Astrocyte of the spinal cord (primary cell): Measurements from ENCODE around the gene LBH.

ENCODE experiments used
- DNase-seq: peaks from one replicate; pipeline ENCODE4 v3.0.0; 2011; ENCODE audit warnings: low read depth, low spot score
- H3K4me3 ChIP-seq: 2 replicates; pipeline ENCODE4 v1.5.1; 2011; ENCODE audit warnings: low read depth, mild to moderate bottlenecking, low read length, moderate library complexity
- CTCF ChIP-seq: IDR thresholded peaks from 2 replicates; pipeline ENCODE4 v1.5.1; 2012; ENCODE audit warnings: low read depth, mild to moderate bottlenecking, low read length, inconsistent platforms
- in situ Hi-C: cut with HindIII; loops from 2 replicates; pipeline ENCODE4 v1.10.0; 2017; ENCODE audit warnings: low sequenced_read_pairs

The LBH gene

DNA sequence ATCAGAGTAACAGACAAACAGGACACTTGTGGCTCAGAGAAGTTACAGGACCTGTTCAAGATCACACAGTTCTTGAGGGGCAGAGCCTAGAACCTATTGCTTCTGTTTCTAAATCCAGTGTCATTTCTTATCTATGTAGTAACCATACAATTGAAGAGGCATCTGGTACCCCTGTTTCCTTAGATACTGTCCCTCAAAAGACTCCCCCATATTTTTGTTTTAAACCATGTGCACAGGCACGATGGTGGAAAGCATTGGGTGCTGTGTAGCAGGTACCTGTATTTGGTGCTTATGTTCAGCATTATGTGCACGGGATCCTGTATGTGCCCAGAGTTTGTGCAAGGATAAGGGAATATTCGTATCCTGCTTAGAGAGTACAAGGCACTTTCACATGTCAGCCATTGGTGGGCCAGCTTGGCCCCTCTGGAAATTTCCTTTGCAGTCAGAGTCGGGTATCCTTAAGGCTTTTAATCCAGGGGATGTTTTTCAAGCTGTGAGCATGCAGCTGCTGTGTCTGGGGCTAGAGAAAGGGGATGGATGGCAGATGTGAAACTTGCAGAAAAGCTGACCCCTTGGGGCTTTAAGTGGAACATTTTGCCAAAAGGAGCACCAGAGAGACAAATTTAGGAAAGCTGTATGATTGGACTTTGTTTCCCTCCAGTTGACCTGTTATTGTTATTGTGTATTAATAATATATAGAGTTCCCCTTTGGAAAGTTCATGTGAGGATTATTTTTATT is 2.1 kb downstream of the LBH start:
- H3K4me3 ChIP-seq: peak overlapping the region; percentile 61
- in situ Hi-C loops: no loop called here
- DNase-seq: no peak
- TF ChIP-seq CTCF: no peak

DNA sequence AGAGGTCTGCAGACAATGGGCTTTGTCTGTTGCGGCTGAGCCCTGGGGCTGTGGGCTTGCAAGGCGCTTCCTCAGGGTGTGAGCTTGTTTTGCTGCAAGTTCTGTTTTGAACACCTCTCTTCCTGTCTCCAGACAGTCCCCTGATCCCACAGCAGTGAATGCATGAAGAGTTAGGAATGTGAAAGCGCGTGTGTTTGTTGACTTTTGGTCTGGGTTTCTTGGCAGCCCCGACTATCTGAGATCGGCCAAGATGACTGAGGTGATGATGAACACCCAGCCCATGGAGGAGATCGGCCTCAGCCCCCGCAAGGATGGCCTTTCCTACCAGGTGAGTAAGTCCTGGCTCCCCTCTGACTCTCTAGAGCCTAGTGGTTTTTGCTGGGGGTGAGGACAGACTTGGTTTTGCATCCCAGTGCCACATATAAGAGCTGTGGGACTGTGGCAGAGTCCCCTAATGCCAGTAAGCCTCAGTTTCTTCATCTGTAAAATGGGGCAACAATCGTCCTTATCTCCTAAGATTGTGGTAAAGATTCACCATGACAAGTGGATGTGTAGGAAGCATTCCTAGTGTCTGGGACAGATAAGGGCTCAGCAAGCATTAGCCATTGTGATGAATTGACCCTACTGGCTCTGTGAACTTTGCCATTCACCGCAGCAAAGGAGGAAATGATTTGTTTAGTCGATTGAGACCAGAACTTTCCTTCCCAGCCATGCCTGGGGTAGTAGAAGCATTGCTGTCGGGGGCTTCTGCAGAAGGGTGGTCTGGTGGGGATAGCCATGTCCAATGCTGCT is 3.0 kb downstream of the LBH start:
- peak overlapping the region; percentile 13 for H3K4me3 ChIP-seq
- in situ Hi-C loops: no loop called here
- DNase-seq: peak; percentile 91

DNA sequence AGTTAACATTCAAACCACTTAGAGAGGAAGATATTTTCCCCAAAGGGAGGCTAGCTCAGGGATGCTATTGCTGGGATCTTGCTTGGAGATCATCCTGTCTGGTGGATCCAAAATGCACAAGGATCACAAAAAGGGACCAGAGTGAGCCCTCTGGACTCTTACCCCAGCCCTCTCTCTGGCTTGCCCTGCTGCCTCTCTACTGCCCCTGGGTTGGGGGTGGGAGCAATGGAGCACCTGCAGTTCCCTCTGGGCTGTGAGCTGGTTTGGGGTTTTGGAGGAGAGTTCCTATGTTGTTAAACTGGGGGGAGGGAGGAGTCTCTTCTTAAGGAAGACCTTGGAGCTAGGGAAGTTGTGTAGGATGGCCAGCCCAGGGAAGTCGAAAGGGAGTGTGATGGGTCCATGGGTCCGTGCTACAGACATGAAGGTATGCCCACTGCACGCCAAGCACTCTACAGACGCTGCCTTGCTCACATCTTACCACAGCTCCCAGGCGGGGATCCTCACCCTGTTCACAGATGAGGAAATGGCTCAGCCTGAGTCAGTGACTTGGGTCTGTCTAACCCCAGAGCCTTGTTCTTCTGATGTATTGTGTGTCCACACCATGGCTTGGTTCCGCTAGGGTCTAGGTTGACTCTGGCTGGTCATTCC is 3.8 kb downstream of the LBH start:
- TF ChIP-seq CTCF: no peak
- no peak for DNase-seq
- in situ Hi-C loops: no loop called here
- H3K4me3 ChIP-seq: no peak overlapping the region

More for the DNA sequence above, 3.0 kb downstream of the LBH start:
- TF ChIP-seq CTCF: no peak

DNA sequence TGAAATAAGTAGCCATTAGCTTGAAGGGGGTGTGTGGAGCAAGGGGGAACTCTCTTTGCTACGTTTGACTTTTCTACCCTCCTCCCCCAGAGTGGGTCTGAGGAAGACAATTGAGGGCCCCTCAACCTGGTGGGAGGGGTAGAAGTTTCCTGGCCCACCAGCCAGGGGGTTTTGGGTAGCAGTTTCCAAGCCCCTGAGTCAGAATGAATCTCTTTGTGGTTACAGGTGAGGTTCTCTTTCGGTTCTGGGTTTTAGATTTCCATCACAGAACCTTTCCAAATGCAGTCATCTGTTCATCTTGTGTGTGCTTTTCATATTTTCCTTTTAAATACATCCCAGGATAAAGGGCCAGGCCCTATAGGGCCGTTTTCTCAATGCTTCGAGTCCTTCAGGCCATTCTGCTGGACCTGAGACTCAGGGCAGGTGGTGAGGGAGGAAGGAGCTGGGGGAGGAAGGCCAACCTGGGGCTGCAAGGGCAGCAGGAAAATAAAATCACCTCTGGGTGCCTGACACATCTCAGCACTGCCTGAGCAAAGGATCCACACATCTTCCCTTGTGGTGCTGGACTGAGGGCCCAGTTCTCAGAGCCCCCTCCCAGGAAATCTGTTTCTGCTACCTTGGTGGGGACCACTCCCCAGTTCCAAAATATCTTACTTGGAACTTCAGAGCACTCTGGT is 4.7 kb downstream of the LBH start:
- DNase-seq: no peak
- TF ChIP-seq CTCF: no peak
- no peak overlapping the region for H3K4me3 ChIP-seq
- in situ Hi-C loops: no loop called here

DNA sequence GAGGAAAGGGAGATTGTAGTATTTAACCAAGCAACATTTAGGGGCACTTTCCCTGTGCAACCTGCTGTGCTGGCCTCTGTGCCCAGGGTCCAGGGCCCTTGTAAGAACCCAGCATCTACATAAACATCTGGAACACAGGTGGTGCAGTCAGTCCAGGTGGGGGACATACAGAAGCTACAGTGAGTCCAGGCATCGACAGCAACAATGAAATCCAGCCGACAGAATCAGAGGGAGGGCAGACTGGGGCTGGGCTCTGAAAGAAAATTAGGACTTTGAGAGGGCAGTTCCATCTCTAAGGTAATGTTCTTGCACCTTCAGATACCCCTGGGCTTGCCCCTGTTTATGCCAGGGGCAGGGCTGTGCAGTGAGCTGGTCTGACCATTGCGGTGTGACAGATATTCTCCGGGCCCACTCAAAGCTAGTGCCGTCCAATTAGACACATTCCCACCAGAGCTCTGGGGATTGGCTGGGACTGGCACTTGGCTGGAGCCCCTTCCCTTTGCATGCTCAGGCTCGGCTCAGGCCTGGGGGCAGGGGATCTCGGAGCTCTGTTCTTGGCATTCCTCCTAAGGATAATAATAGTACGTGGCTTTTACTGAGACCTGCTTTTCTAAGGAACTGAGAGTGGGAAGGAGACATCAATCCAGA is 5.4 kb downstream of the LBH start:
- H3K4me3 ChIP-seq: no peak overlapping the region
- TF ChIP-seq CTCF: no peak
- in situ Hi-C loops: no loop called here
- DNase-seq: no peak
